Activated CD8-positive, alpha-beta T cell treated with anti-CD3 and anti-CD28 coated beads for 36 hours (primary cell): ENCODE results near the gene CADM2. TPM values are rescaled to one million over a fixed set of nuclear protein-coding genes. Genes with fewer than 3 reads are reported as not detected.

Experiments
- ATAC-seq: fragments of 200-7000 bp; cut with Tn5 transposase; one replicate; pipeline ENCODE4 v1.10.0; 2021; ENCODE audit warnings: mild to moderate bottlenecking, moderate library complexity
- CTCF ChIA-PET: fragments of 350-600 bp; sonication (Branson Sonifier 250); formaldehyde crosslinking; loops from one replicate; lab custom pipeline; 2021; ENCODE audit warnings: antibody characterized with exemption; lab: Charles Lee
- POLR2A ChIA-PET: fragments of 350-600 bp; sonication (Branson Sonifier 250); formaldehyde crosslinking; loops from one replicate; lab custom pipeline; 2021; ENCODE audit warnings: antibody characterized with exemption; lab: Charles Lee
- DNase-seq: peaks from one replicate; pipeline ENCODE4 v3.0.0-alpha.2; 2020
- H3K27ac Mint-ChIP-seq: one replicate; pipeline ENCODE4 v1.8.0; 2021; ENCODE audit warnings: mild to moderate bottlenecking, mixed read lengths
- H3K27me3 Mint-ChIP-seq: one replicate; pipeline ENCODE4 v1.8.0; 2021; ENCODE audit warnings: mixed read lengths
- H3K36me3 Mint-ChIP-seq: one replicate; pipeline ENCODE4 v1.8.0; 2021; ENCODE audit warnings: low read depth, mixed read lengths
- H3K4me1 Mint-ChIP-seq: one replicate; pipeline ENCODE4 v1.8.0; 2021; ENCODE audit warnings: low read depth, mixed read lengths
- H3K4me3 Mint-ChIP-seq: one replicate; pipeline ENCODE4 v1.8.0; 2021; ENCODE audit warnings: mild to moderate bottlenecking, moderate library complexity, mixed read lengths
- H3K9me3 Mint-ChIP-seq: one replicate; pipeline ENCODE4 v1.8.0; 2021; ENCODE audit warnings: mixed read lengths
- intact Hi-C: fragments of 100-400 bp; cut with micrococcal nuclease; formaldehyde crosslinking; loops from one replicate; pipeline ENCODE4 v1.10.0; 2022
- total RNA-seq, 2 experiments: library from RNA; stranded (reverse); gene quantifications; one replicate each; pipeline ENCODE4 v1.2.3, GENCODE V29; 2021
- TF ChIP-seq, protein P1 (sequence below): fragments of 200-600 bp; IDR thresholded peaks from one replicate; pipeline ENCODE4 v1.8.0; 2022; ENCODE audit warnings: antibody characterized with exemption, mild to moderate bottlenecking

CADM2 gene
- total RNA-seq, 2 experiments from 2014 or later = 0.38 TPM; not detected in 1

DNA sequence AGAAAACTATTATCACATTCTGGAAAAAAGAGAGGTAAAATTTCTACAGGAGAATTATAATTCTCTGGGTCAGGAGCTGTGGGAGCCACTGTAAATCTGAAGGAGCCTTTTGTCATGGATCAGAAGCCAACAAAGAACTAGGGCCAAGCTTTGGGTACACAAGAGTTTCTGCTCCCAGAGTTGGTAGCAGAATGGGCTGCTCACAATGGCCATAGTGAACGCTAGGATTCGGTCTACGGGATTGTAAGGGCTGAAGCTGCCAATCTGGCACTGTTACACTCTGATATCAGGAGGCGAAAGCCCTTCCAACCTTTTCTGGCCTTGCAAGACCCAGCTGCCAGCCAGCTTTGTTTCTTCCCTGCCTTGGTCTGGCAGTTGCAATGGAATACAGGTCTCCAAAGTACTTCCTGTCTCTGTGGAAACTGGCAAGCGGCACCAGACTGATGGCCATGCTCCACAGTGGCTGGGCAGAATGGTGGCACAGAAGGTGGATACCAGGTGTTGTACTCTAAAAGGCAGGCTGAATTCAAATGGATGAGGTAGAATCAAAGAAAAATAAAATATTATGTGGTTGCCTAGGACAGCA lies 831.7 kb downstream of the CADM2 start:
- Mint-ChIP-seq H3K27me3 (no peaks in the 10 kb centered on the region), H3K27ac (no peak overlapping the region), H3K4me1 (no peaks in the 10 kb centered on the region), H3K9me3 (peaks cover 8% of the 10 kb centered on the region), H3K36me3 (no peaks in the 10 kb centered on the region), H3K4me3 (no peak overlapping the region)
- ATAC-seq = no peak
- TF ChIP-seq, protein P1, sequence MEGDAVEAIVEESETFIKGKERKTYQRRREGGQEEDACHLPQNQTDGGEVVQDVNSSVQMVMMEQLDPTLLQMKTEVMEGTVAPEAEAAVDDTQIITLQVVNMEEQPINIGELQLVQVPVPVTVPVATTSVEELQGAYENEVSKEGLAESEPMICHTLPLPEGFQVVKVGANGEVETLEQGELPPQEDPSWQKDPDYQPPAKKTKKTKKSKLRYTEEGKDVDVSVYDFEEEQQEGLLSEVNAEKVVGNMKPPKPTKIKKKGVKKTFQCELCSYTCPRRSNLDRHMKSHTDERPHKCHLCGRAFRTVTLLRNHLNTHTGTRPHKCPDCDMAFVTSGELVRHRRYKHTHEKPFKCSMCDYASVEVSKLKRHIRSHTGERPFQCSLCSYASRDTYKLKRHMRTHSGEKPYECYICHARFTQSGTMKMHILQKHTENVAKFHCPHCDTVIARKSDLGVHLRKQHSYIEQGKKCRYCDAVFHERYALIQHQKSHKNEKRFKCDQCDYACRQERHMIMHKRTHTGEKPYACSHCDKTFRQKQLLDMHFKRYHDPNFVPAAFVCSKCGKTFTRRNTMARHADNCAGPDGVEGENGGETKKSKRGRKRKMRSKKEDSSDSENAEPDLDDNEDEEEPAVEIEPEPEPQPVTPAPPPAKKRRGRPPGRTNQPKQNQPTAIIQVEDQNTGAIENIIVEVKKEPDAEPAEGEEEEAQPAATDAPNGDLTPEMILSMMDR = no peak
- POLR2A ChIA-PET = no interaction called here
- CTCF ChIA-PET = no interaction called here
- no peak for DNase-seq
- intact Hi-C loops = no loop called here

DNA sequence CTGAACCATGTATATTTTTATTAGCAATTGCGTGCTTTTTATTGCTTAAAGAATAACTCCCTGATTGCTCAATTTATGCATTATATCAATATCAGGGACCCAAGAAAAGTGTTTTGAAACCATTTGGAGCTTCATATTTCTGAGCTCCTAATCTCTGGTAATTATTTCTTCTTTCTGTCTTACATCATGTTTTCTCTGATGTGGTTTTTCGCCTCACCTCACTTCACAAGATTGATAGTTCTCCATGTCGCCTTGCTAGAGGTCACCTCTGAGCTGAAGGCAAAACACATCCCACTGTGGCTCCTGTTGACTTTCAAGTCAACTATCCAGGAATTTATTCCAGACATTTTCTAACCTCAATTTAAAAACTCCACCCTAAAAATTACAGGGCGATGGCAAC lies 837.4 kb downstream of the CADM2 start:
- H3K36me3 Mint-ChIP-seq = no peaks in the 10 kb centered on the region
- H3K4me3 Mint-ChIP-seq = no peak overlapping the region
- ChIA-PET CTCF (no interaction called here), POLR2A (no interaction called here)
- TF ChIP-seq, protein P1 = no peak
- no peak overlapping the region for H3K27ac Mint-ChIP-seq
- no peaks in the 10 kb centered on the region for H3K4me1 Mint-ChIP-seq
- ATAC-seq = no peak
- intact Hi-C loops = no loop called here
- DNase-seq = no peak
- H3K9me3 Mint-ChIP-seq = peaks cover 11% of the 10 kb centered on the region
- H3K27me3 Mint-ChIP-seq = no peaks in the 10 kb centered on the region

DNA sequence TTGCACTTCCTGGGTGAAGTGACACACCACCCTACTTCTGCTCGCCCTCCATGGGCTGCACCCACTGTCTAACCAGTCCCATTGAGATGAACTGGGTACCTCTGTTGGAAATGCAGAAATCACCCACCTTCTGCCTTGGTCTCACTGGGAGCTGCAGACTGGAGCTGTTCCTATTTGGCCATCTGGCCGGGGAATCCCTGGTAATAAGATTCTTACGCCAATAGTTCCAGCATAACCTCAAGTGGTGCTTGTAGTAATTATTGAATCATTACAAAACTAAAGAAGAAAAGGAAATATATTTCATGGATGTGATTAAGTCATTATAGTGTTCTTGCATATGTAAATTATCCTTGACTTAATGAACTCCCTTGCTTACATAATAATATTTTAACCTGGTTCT lies 841.9 kb downstream of the CADM2 start:
- ChIA-PET POLR2A (no interaction called here), CTCF (no interaction called here)
- intact Hi-C loops = no loop called here
- H3K27me3 Mint-ChIP-seq = no peaks in the 10 kb centered on the region
- ATAC-seq (no peak), DNase-seq (no peak)
- H3K27ac Mint-ChIP-seq = no peak overlapping the region
- H3K9me3 Mint-ChIP-seq = peaks cover 4% of the 10 kb centered on the region
- H3K36me3 Mint-ChIP-seq = no peaks in the 10 kb centered on the region
- no peaks in the 10 kb centered on the region for H3K4me1 Mint-ChIP-seq
- TF ChIP-seq, protein P1 = no peak
- H3K4me3 Mint-ChIP-seq = no peak overlapping the region

DNA sequence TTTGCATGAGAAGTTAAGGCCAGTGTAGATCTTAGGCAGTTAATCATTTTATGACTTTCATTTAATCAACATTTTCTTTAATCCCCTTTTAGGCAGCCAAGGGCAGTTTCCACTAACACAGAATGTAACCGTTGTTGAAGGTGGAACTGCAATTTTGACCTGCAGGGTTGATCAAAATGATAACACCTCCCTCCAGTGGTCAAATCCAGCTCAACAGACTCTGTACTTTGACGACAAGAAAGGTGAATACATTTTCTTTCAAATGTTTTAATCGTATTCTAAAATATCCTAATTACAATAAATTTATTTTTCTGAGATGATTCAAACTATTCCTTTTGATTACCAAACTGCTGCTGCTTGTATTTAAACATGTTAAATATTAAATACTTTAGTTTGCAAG lies 843.2 kb downstream of the CADM2 start:
- intact Hi-C loops = no loop called here
- ChIA-PET CTCF (no interaction called here), POLR2A (no interaction called here)
- no peaks in the 10 kb centered on the region for H3K36me3 Mint-ChIP-seq
- H3K9me3 Mint-ChIP-seq = peaks cover 2% of the 10 kb centered on the region
- ATAC-seq (no peak), DNase-seq (no peak)
- H3K4me1 Mint-ChIP-seq = no peaks in the 10 kb centered on the region
- TF ChIP-seq, protein P1 = no peak
- no peaks in the 10 kb centered on the region for H3K27me3 Mint-ChIP-seq
- no peak overlapping the region for H3K4me3 Mint-ChIP-seq
- no peak overlapping the region for H3K27ac Mint-ChIP-seq

DNA sequence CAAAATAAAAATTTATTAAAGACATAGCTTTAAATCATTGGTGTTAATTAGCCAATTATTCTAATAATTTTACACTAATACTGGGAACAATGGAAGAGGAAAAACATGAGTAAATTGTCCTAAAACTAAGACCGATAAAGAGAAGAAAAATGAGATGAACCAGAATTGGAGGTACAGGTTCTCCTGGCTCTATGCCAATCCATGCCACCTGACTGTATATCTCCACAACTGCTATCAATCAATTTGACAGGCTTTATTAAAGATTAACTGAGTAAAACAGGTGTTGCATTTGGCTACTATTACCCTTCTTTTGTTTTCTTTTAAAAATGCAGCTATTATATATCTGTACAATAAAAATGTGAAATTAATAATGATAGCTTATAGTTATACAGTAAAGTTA lies 850.0 kb downstream of the CADM2 start:
- POLR2A ChIA-PET = no interaction called here

More for the DNA sequence above, 850.0 kb downstream of the CADM2 start:
- TF ChIP-seq, protein P1 = no peak
- ATAC-seq (no peak), DNase-seq (no peak)
- Mint-ChIP-seq H3K27ac (no peak overlapping the region), H3K4me3 (no peak overlapping the region), H3K27me3 (no peaks in the 10 kb centered on the region), H3K9me3 (peaks cover 2% of the 10 kb centered on the region), H3K4me1 (no peaks in the 10 kb centered on the region), H3K36me3 (no peaks in the 10 kb centered on the region)
- CTCF ChIA-PET = no interaction called here
- intact Hi-C loops = no loop called here
